DND-41 (cell line): ENCODE data around the gene THBD.

ENCODE experiments used
- ATAC-seq: fragments of 200-7000 bp; cut with Tn5 transposase; 3 replicates; pipeline ENCODE4 v1.9.1; 2021; ENCODE audit warnings: low read depth; ENCODE audit not compliant: insufficient read depth
- DNase-seq: peaks from one replicate; pipeline ENCODE4 v3.0.0-alpha.2; 2020
- H2AFZ ChIP-seq: 2 replicates; pipeline ENCODE4 v1.6.0; 2012; ENCODE audit warnings: low read depth, low read length
- H3K27ac ChIP-seq: 2 replicates; pipeline ENCODE4 v1.5.1; 2012; ENCODE audit warnings: low read length, inconsistent platforms
- H3K27me3 ChIP-seq: fragments of 200-600 bp; sonication (generic); 2 replicates; pipeline ENCODE4 v1.6.0; 2012; ENCODE audit warnings: low read length, mild to moderate bottlenecking, inconsistent platforms; ENCODE audit not compliant: insufficient read depth, poor library complexity
- H3K36me3 ChIP-seq: 2 replicates; pipeline ENCODE4 v1.5.1; 2012; ENCODE audit warnings: low read length, inconsistent platforms; ENCODE audit not compliant: insufficient read depth
- H3K4me1 ChIP-seq: 2 replicates; pipeline ENCODE4 v1.5.1; 2012; ENCODE audit warnings: mild to moderate bottlenecking, low read length; ENCODE audit not compliant: insufficient read depth
- H3K4me2 ChIP-seq: 2 replicates; pipeline ENCODE4 v1.6.0; 2012; ENCODE audit warnings: mild to moderate bottlenecking, moderate library complexity, low read length, inconsistent platforms; ENCODE audit not compliant: insufficient read depth
- H3K4me3 ChIP-seq, 2 experiments: fragments of 200-600 bp in 1 of 2; shearing (Covaris generic) in 1 of 2; 2 replicates each; pipeline ENCODE4 v1.5.1; 2012 to 2016; ENCODE audit warnings: inconsistent platforms in 2 of 2, low read length in 2 of 2, mild to moderate bottlenecking in 2 of 2, low read depth in 1 of 2, moderate library complexity in 1 of 2
- H3K79me2 ChIP-seq: 2 replicates; pipeline ENCODE4 v1.6.0; 2012; ENCODE audit warnings: low read length, inconsistent platforms; ENCODE audit not compliant: insufficient read depth
- H3K9ac ChIP-seq: 2 replicates; pipeline ENCODE4 v1.6.0; 2012; ENCODE audit warnings: low read depth, mild to moderate bottlenecking, inconsistent platforms, low read length, moderate library complexity
- H3K9me3 ChIP-seq: 2 replicates; pipeline ENCODE4 v1.5.1; 2012; ENCODE audit warnings: low read length, moderate library complexity, mild to moderate bottlenecking, inconsistent platforms; ENCODE audit not compliant: insufficient read depth, severe bottlenecking
- H4K20me1 ChIP-seq: 2 replicates; pipeline ENCODE4 v1.6.0; 2012; ENCODE audit warnings: low read length; ENCODE audit not compliant: insufficient read depth
- CTCF ChIP-seq: IDR thresholded peaks from 2 replicates; pipeline ENCODE4 v1.5.1; 2012; ENCODE audit warnings: borderline replicate concordance, low read length, moderate library complexity, mild to moderate bottlenecking; ENCODE audit not compliant: poor library complexity, severe bottlenecking; ENCODE audit errors: extremely low read depth
- EZH2 ChIP-seq: IDR thresholded peaks from 3 replicates; pipeline ENCODE4 v1.6.1; 2012; ENCODE audit warnings: borderline replicate concordance, low read depth, mild to moderate bottlenecking, moderate library complexity, low read length, inconsistent platforms; ENCODE audit not compliant: severe bottlenecking

The THBD gene

GRCh38 chr20:23061734-23062561, 12.5 kb upstream of the THBD start:
- Histone ChIP-seq H3K9ac (no peak overlapping the region), H2AFZ (no peak overlapping the region), H3K9me3 (no peaks in the 10 kb centered on the region), H3K4me1 (peaks cover 30% of the 10 kb centered on the region), H3K36me3 (no peaks in the 10 kb centered on the region), H4K20me1 (no peaks in the 10 kb centered on the region), H3K27ac (no peak overlapping the region; the same call in 1 of the 2 replicates), H3K79me2 (no peaks in the 10 kb centered on the region), H3K4me3 (no peak overlapping the region), H3K27me3 (no peaks in the 10 kb centered on the region), H3K4me2 (no peak overlapping the region)
- peak; percentile 67 for ATAC-seq
- TF ChIP-seq CTCF (peak; percentile 62), EZH2 (no peak)
- DNase-seq, result peak; percentile 27

GRCh38 chr20:23061262-23061661, 11.8 kb upstream of the THBD start:
- no peaks in the 10 kb centered on the region for H4K20me1 ChIP-seq
- H3K4me3 ChIP-seq, result no peak overlapping the region
- no peaks in the 10 kb centered on the region for H3K9me3 ChIP-seq
- H2AFZ ChIP-seq, result 0 out of 2 replicates have a peak overlapping the region, but pooled peaks have one; percentile 21
- no peaks in the 10 kb centered on the region for H3K27me3 ChIP-seq
- ATAC-seq, result no peak
- peaks cover 30% of the 10 kb centered on the region for H3K4me1 ChIP-seq
- H3K4me2 ChIP-seq, result no peak overlapping the region
- DNase-seq, result no peak
- TF ChIP-seq EZH2 (no peak), CTCF (no peak)
- no peaks in the 10 kb centered on the region for H3K36me3 ChIP-seq
- H3K79me2 ChIP-seq, result no peaks in the 10 kb centered on the region
- H3K27ac ChIP-seq, result no peak overlapping the region
- no peak overlapping the region for H3K9ac ChIP-seq

- Histone ChIP-seq H4K20me1 (no peaks in the 10 kb centered on the region), H3K9me3 (no peaks in the 10 kb centered on the region), H3K27ac (0 out of 2 replicates have a peak overlapping the region, but pooled peaks have one; percentile 3), H3K27me3 (no peaks in the 10 kb centered on the region), H3K36me3 (no peaks in the 10 kb centered on the region), H3K4me3 (no peak overlapping the region), H3K4me1 (peaks cover 30% of the 10 kb centered on the region), H3K9ac (no peak overlapping the region), H3K4me2 (no peak overlapping the region), H3K79me2 (no peaks in the 10 kb centered on the region), H2AFZ (0 out of 2 replicates have a peak overlapping the region, but pooled peaks have one; percentile 21)
- DNase-seq, result no peak
- TF ChIP-seq CTCF (no peak), EZH2 (no peak)
- peak; percentile 57 for ATAC-seq
Observed at GRCh38 chr20:23060629-23061028, 11.2 kb upstream of the THBD start.
